Smooth muscle cell (in vitro differentiated cells): ENCODE results near the gene GALNT15. TPM values are rescaled to one million over a fixed set of nuclear protein-coding genes. Genes with fewer than 3 reads are reported as not detected.

Source experiments
- DNase-seq: peaks from one replicate; lab custom pipeline; 2025; ENCODE audit not compliant: unreplicated experiment; lab: John Stamatoyannopoulos, UW
- H2AFZ ChIP-seq: fragments of 200-600 bp; sonication (generic); 2 replicates; pipeline ENCODE4 v1.6.0; 2016; ENCODE audit warnings: antibody characterized with exemption, low read depth, mild to moderate bottlenecking
- H3F3A ChIP-seq: fragments of 200-600 bp; sonication (generic); 2 replicates; pipeline ENCODE4 v1.6.0; 2017; ENCODE audit warnings: antibody characterized with exemption, low read depth
- H3K27ac ChIP-seq: fragments of 200-600 bp; sonication (generic); 2 replicates; pipeline ENCODE4 v1.5.1; 2016; ENCODE audit warnings: low read depth, mild to moderate bottlenecking
- H3K27me3 ChIP-seq: fragments of 200-600 bp; sonication (generic); 2 replicates; pipeline ENCODE4 v1.6.1; 2016; ENCODE audit warnings: low read depth, mild to moderate bottlenecking
- H3K36me3 ChIP-seq: fragments of 200-600 bp; sonication (generic); 2 replicates; pipeline ENCODE4 v1.5.1; 2016; ENCODE audit warnings: low read depth
- H3K4me1 ChIP-seq: fragments of 200-600 bp; sonication (generic); 2 replicates; pipeline ENCODE4 v1.5.1; 2016; ENCODE audit warnings: low read depth
- H3K4me2 ChIP-seq: fragments of 200-600 bp; sonication (generic); 2 replicates; pipeline ENCODE4 v1.6.0; 2016; ENCODE audit warnings: mild to moderate bottlenecking
- H3K4me3 ChIP-seq: fragments of 200-600 bp; sonication (generic); 2 replicates; pipeline ENCODE4 v1.5.1; 2016; ENCODE audit warnings: mild to moderate bottlenecking
- H3K79me2 ChIP-seq: fragments of 200-600 bp; sonication (generic); 2 replicates; pipeline ENCODE4 v1.6.0; 2016; ENCODE audit warnings: low read depth, mild to moderate bottlenecking
- H3K9ac ChIP-seq: fragments of 200-600 bp; sonication (generic); 2 replicates; pipeline ENCODE4 v1.6.0; 2016; ENCODE audit warnings: low read depth
- H3K9me3 ChIP-seq: fragments of 200-600 bp; sonication (generic); replicated peaks from 2 replicates; pipeline ENCODE4 v1.5.1; 2016; ENCODE audit warnings: low read depth
- H4K20me1 ChIP-seq: fragments of 200-600 bp; sonication (generic); 2 replicates; pipeline ENCODE4 v1.6.0; 2016; ENCODE audit warnings: low read depth
- CTCF ChIP-seq: fragments of 200-600 bp; sonication (generic); IDR thresholded peaks from 2 replicates; pipeline ENCODE4 v1.5.1; 2017; ENCODE audit warnings: borderline replicate concordance, mild to moderate bottlenecking, antibody characterized with exemption; ENCODE audit not compliant: insufficient read depth, poor library complexity, severe bottlenecking
- WGBS: methylation state at CpG from one replicate; pipeline ENCODE4 v1.1.7; 2016; ENCODE audit warnings: low lambda C conversion rate; 5-methylcytosine and 5-hydroxymethylcytosine counted together
- polyA plus RNA-seq: library from polyadenylated mRNA; unstranded; fragments of >200 nt; fragmentation: Nextera tagmentation; extraction: Ambion mirVana; gene quantifications from 2 replicates; pipeline ENCODE4 v1.2.1, GENCODE V29; 2016
- total RNA-seq: library from RNA; depleted of rRNA; stranded (reverse); fragments of >200 nt; gene quantifications from 2 replicates; pipeline ENCODE4 v1.2.3, GENCODE V29; 2014

Gene GALNT15
- total and polyA plus RNA-seq, 2 experiments from 2014 or later = 0.45 to 1.3 TPM

DNA sequence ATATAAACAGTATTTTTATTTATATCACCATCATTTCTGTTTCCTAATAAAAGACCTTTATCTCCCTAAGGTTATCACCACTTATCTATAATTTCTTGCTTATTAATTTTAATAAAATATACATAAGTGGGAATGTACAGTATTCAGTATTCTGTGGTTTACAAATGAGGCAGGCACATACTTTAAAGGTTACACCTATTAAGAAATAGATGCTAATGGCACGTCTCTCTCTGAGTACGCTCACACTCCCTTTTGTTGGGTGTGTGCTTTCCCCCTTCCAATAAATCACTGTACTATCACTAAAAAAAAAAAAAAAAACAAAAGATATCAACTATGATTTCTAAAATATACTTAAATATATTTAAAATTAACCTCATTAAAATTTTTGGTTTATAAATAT is 99.4 kb downstream of the GALNT15 start:
- no peak overlapping the region for H3K9ac ChIP-seq
- WGBS = 98% methylated on average over 2 of the region's 2 CpGs

DNA sequence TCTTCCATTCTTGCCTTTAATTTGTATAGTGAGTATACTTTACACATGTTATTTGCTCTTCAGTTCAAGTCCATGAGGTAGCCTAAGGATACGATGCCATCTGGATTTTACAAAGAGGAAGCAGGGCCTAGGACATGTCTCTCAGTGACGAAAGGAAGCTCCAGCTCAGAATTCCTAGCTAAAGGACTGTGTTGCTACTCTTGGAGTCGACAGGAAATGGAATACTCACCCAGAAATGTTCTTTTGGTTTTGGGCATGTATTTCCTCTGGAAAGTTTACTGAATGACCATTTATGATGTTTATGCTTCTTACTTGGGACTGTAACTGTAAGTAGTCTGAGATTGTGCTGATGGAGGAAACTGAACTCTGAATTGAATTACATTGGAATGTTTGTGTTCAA is 103.0 kb downstream of the GALNT15 start:
- Histone ChIP-seq H3K27me3 (no peaks in the 10 kb centered on the region), H3K4me2 (no peak overlapping the region), H3K36me3 (peaks cover under 1% of the 10 kb centered on the region), H4K20me1 (no peaks in the 10 kb centered on the region), H3K4me1 (no peaks in the 10 kb centered on the region), H3F3A (no peaks in the 10 kb centered on the region), H3K9ac (no peak overlapping the region), H3K4me3 (no peak overlapping the region), H3K9me3 (no peaks in the 10 kb centered on the region), H3K27ac (no peak overlapping the region), H2AFZ (no peak overlapping the region), H3K79me2 (no peaks in the 10 kb centered on the region)
- 78% methylated on average over 3 of the region's 3 CpGs for WGBS
- no peak for TF ChIP-seq CTCF
- DNase-seq = no peak

More for the DNA sequence above, 99.4 kb downstream of the GALNT15 start:
- Histone ChIP-seq H3K9me3 (no peaks in the 10 kb centered on the region), H3K36me3 (peaks cover 5% of the 10 kb centered on the region), H3K4me2 (no peak overlapping the region), H4K20me1 (peaks cover under 1% of the 10 kb centered on the region), H2AFZ (no peak overlapping the region), H3K4me3 (no peak overlapping the region), H3K27ac (no peak overlapping the region), H3K79me2 (peaks cover under 1% of the 10 kb centered on the region), H3K4me1 (no peaks in the 10 kb centered on the region), H3F3A (no peaks in the 10 kb centered on the region), H3K27me3 (no peaks in the 10 kb centered on the region)
- no peak for TF ChIP-seq CTCF
- DNase-seq = no peak

GRCh38 chr3:16279010-16279801 is 104.7 kb downstream of the GALNT15 start:
- Histone ChIP-seq H3K9ac (no peak overlapping the region), H3K4me3 (no peak overlapping the region), H3K79me2 (no peaks in the 10 kb centered on the region), H3K4me1 (no peaks in the 10 kb centered on the region), H3K36me3 (no peaks in the 10 kb centered on the region), H3F3A (no peaks in the 10 kb centered on the region), H4K20me1 (no peaks in the 10 kb centered on the region), H3K9me3 (no peaks in the 10 kb centered on the region), H3K4me2 (no peak overlapping the region), H3K27me3 (no peaks in the 10 kb centered on the region), H3K27ac (no peak overlapping the region), H2AFZ (no peak overlapping the region)
- no peak for TF ChIP-seq CTCF
- WGBS = 95% methylated on average over 3 of the region's 3 CpGs
- DNase-seq = no peak

GRCh38 chr3:16280671-16281070 is 106.2 kb downstream of the GALNT15 start:
- no peak for DNase-seq
- H4K20me1 ChIP-seq = no peaks in the 10 kb centered on the region
- no peaks in the 10 kb centered on the region for H3K9me3 ChIP-seq
- no peak overlapping the region for H3K4me3 ChIP-seq
- H2AFZ ChIP-seq = no peak overlapping the region
- H3K27me3 ChIP-seq = no peaks in the 10 kb centered on the region
- no peak for TF ChIP-seq CTCF
- H3K27ac ChIP-seq = no peak overlapping the region
- H3K4me2 ChIP-seq = no peak overlapping the region
- no peaks in the 10 kb centered on the region for H3K4me1 ChIP-seq
- H3K79me2 ChIP-seq = no peaks in the 10 kb centered on the region
- no peak overlapping the region for H3K9ac ChIP-seq
- 98% methylated on average over 2 of the region's 2 CpGs for WGBS
- H3K36me3 ChIP-seq = no peaks in the 10 kb centered on the region
- no peaks in the 10 kb centered on the region for H3F3A ChIP-seq
